ENCODE data around the gene MBD5. TPM values are rescaled to one million over a fixed set of nuclear protein-coding genes. Genes with fewer than 3 reads are reported as not detected.

MBD5 gene
- total RNA-seq, 4 donors from 2014 or later: 15.4 to 43.0 (median 18.4) TPM

DNA sequence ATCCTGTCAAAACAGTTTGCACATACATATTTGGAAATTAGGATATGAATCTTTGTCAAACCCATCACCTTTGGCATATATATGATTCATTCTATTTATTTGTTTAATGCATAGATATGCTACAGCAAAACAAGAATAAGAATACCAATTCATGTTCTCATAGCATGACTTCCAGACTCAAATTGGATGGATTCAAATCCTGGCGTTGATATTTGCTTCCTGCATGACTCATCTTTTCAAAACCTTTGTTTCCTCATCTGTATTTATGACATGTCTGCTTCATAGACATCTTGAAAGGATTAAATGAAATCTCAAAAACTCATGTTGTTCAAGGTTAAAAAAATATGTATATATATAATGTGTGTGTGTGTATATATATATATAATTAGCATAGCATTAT, 261.3 kb downstream of the MBD5 start:
- TF ChIP-seq, protein P1, sequence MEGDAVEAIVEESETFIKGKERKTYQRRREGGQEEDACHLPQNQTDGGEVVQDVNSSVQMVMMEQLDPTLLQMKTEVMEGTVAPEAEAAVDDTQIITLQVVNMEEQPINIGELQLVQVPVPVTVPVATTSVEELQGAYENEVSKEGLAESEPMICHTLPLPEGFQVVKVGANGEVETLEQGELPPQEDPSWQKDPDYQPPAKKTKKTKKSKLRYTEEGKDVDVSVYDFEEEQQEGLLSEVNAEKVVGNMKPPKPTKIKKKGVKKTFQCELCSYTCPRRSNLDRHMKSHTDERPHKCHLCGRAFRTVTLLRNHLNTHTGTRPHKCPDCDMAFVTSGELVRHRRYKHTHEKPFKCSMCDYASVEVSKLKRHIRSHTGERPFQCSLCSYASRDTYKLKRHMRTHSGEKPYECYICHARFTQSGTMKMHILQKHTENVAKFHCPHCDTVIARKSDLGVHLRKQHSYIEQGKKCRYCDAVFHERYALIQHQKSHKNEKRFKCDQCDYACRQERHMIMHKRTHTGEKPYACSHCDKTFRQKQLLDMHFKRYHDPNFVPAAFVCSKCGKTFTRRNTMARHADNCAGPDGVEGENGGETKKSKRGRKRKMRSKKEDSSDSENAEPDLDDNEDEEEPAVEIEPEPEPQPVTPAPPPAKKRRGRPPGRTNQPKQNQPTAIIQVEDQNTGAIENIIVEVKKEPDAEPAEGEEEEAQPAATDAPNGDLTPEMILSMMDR (IDR thresholded peaks at IDR 0.05): no peak
- ATAC-seq (ENCODE audit: low FRiP score) (no peak), DNase-seq (ENCODE audit: low spot score) (no peak)

DNA sequence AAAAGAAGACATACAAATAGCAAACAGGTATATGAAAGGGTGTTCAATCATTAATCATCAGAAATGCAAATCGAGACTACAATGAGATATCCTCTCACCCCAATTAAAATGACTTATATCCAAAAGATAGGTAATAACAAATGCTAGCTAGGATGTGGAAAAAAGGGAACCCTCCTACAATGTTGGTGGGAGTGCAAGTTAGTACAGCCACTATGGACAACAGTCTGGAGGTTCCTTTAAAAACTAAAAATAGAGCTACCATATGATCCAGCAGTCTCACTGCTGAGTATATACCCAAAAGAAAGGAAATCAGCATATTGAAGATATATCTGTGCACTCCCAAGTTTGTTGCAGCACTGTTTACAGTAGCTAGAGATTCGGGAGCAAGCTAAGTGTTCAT, 271.5 kb downstream of the MBD5 start:
- ATAC-seq (ENCODE audit: low FRiP score): no peak
- TF ChIP-seq, protein P1 (IDR thresholded peaks at IDR 0.05): no peak

DNA sequence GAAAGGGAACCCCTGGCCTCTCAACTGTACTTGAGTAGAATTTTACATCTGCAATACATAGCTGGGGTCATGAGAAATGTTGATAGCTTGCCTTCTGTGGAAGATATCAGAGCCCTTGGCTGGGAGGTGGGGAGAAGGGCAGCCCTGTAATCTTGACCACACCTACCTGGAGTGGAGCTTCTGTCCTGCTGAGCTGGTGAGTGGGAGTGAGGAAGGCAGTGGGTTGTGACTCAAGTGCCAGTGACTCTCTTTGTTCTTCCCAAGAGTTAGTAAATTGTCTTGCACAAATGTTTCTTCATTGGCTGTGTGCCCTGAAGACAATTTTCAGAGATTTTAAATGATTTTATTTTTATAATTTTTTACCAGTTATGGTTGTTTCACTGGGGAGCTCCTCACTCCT, 277.3 kb downstream of the MBD5 start:
- DNase-seq (ENCODE audit: low spot score): no peak
- TF ChIP-seq, protein P1 (IDR thresholded peaks at IDR 0.05): no peak
- no peak for ATAC-seq (ENCODE audit: low FRiP score)

More for the DNA sequence above, 271.5 kb downstream of the MBD5 start:
- DNase-seq (ENCODE audit: low spot score): no peak

DNA sequence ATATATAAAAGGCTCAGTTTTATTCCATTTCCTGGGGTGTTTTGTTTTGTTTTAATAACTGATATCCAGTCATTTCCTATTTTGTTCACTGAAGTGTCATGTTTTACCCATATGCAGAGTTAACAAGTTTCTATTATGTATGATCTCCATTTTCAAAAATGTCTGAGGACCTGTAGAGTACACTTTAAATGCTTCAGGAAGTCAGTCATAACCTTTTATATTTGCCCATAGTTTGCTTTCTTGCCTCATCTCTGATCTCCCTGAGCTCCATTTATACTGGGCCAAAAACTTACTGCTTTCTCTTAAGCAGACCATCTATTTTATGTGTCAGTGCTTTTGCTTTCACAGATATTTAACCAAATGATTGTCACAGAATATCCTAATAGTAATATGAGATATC, 278.7 kb downstream of the MBD5 start:
- TF ChIP-seq, protein P1 (IDR thresholded peaks at IDR 0.05): no peak
- DNase-seq (ENCODE audit: low spot score) (no peak), ATAC-seq (ENCODE audit: low FRiP score) (no peak)

DNA sequence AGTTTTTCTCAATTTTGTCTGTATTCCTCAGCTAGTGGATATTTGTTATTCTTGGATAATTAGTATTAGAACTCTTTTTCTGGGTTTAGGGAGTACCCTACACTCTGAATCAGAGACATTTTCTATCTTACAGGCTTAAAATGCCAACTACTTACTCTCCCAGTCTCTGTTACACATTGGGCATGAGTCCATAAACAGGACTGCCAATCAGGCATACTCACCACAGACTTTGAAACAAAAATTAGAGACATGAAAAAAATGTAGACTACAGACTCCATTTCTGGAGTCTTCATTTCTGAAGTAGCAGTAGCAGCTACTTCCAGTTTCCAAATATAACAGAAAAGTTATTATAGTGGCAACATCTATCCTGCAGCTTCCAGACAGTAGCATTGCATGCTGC, 279.7 kb downstream of the MBD5 start:
- TF ChIP-seq, protein P1 (IDR thresholded peaks at IDR 0.05): no peak
- no peak for DNase-seq (ENCODE audit: low spot score)
- ATAC-seq (ENCODE audit: low FRiP score): no peak

DNA sequence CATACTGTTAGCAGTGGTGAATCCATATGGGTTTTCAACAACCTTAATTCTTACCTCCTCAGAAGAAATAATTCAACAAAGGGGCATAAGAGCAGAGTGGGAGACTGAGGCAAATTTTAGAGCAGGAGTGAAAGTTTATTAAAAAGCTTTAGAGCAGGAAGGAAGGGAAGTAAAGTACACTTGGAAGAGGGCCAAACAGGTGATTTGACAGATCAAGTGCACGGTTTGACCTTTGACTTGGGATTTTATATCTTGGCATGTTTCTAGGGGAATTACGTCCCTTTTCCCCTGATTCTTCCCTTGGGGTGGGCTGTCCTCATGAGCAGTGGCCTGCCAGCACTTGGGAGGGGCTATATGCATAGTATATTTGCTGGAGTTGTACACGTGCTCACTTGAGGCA, 280.5 kb downstream of the MBD5 start:
- TF ChIP-seq, protein P1 (IDR thresholded peaks at IDR 0.05): no peak
- ATAC-seq (ENCODE audit: low FRiP score) (no peak), DNase-seq (ENCODE audit: low spot score) (no peak)

DNA sequence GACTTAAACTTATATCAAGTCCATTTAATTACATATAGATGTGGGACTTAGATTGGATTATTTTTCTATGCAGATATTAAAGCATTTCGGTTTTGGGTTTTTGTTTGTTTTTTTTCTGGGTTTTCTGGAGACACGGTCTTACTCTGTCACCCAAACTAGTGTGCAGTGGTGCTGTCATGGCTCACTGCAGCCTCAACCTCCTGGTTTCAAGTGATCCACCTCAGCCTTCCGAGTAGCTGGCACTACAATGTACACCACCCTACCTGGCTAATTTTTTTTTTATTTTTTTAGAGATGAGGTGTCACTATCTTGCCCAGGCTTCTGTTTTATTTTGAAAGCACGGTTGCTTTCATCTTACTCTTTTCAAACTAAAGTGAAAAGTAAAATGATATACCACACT, 281.6 kb downstream of the MBD5 start:
- TF ChIP-seq, protein P1 (IDR thresholded peaks at IDR 0.05): no peak
- DNase-seq (ENCODE audit: low spot score): no peak
- ATAC-seq (ENCODE audit: low FRiP score): no peak

Measured in omental fat pad (tissue), 4 donors.